Stimulated activated CD4-positive, alpha-beta T cell treated with anti-CD3 and anti-CD28 coated beads, Interleukin-12 subunit alpha, Interleukin-12 subunit beta, amount 100 ng/mL, for 48 hours (primary cell): ENCODE results near the gene TTLL11.

Experiments used
- DNase-seq, 3 donors: peaks; one replicate each; pipeline ENCODE4 v3.0.0-alpha.2; 2020; ENCODE audit warnings: low read depth in 2 of 3, low spot score in 1 of 3

The TTLL11 gene

DNA sequence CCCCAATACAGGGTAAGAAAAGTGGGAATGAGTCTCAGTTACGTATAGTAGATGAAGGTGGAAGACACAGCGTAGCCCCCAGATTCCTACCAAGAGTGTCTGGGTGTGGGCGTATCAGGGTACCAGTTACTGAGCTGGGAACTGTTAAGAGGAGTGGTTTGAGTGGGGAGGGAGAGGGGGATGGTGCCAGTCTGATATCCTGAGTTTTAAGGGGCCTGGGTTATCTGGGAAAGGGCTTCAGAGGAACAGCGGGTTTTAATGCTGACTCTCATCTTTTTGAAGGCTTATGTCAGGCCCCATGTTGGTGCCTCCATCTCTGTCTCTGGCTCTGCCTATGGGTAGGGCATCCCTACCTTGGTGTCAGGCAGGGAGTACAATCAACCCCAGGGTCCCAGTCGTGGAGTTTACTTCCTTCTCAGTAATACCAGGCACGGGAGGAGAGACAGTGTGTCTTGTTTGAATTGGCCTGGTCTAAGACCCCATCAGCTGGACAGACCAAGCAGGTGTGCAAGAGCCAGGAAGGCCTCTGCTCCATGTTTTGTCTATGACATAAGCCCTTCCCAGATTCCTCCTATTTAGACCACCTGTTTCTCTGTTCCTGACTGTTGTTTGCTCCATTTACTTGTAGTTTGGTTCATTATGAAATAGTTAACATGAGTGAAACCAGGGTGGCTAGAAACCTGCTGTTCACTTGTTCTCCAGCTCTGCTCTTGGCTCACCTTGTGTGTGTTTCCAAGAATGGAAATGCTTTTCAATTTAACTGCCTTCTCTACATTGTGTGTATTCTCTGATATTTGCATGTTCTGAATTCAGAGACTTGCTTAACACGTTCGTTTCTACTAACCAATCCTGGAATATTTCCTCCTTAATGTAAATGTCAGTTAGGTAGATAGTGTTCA is 316.1 kb downstream of the TTLL11 start:
- DNase-seq = no peak

GRCh38 chr9:121776001-121776738 is 316.9 kb downstream of the TTLL11 start:
- DNase-seq = no peak

- no peak for DNase-seq
Observed at GRCh38 chr9:121774715-121775613, 318.1 kb downstream of the TTLL11 start.

DNA sequence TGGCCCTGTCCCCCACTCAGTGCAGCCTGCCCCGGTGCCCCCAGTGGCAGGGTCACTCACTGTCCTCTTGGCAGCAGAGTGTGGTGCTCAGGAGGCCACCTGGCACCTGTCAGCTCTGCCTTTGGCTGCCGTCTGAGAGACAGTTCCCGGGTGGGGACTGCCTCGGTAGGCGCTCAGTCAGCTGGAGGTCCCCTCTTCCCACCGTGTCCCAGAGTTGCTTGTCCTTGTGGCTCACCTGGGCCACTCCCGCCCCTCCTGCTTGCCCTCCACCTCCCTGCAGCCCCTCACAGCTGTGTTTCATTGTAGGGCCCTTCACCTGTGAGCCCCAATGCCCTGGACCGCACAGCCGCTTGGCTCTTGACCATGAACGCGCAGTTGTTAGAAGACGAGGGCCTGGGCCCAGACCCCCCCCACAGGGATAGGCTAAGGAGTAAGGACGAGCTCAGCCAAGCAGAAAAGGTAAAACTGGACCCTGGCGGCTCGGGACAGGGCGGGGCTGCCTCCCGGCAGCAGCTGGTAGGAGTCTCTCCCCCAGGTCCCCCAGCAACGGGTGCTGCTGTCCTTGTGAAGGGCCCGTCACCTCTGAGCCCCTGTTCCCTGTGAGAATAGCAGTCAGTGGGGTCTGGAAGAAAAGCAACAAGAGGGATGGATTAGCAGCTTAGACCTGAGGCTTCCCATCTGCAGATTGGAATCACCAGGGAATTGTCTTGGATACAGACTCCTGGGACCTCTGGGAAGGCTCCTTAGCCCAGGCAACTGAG is 319.0 kb downstream of the TTLL11 start:
- no peak for DNase-seq

DNA sequence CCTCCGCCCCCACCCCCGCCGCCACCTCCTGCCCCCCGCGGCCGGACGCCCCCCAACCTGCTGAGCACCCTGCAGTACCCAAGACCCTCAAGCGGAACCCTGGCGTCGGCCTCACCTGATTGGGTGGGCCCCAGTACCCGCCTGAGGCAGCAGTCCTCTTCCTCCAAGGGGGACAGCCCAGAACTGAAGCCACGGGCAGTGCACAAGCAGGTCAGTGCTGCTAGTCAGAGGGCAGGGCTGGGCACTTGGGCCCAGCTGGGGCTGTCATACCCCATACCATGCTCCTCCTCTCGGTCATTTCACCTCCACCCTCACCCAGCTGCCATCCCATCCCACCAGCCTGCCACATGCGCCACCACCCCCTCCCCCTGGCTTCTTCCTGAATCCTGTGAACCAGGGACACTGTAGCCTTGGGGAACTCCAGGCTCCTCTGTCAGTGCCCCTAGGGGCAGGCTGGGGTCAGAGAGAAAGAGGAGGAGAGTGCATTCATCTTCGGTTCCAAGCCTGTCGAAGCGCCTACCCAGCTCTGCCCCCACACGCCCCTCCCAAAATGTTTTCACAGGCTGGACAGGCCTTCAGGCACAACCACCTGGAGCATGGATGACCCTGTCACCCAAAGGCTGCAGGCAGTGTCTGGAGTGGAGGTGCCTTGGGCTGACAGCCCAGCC is 319.7 kb downstream of the TTLL11 start:
- no peak for DNase-seq

DNA sequence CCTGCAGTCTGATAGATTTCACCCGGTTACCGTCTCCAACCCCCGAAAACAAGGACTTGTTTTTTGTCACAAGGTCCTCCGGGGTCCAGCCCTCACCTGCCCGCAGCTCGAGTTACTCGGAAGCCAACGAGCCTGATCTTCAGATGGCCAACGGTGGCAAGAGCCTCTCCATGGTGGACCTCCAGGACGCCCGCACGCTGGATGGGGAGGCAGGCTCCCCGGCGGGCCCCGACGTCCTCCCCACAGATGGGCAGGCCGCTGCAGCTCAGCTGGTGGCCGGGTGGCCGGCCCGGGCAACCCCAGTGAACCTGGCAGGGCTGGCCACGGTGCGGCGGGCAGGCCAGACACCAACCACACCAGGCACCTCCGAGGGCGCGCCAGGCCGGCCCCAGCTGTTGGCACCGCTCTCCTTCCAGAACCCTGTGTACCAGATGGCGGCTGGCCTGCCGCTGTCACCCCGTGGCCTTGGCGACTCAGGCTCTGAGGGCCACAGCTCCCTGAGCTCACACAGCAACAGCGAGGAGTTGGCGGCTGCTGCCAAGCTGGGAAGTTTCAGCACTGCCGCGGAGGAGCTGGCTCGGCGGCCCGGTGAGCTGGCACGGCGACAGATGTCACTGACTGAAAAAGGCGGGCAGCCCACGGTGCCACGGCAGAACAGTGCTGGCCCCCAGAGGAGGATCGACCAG is 320.4 kb downstream of the TTLL11 start:
- DNase-seq = no peak
